ENCODE data around the gene THAP7. TPM values are rescaled to one million over a fixed set of nuclear protein-coding genes. Genes with fewer than 3 reads are reported as not detected.

Gene THAP7
- total and polyA plus RNA-seq, 9 of the 15 experiments (the other 6 are each of a cell fraction or from before 2014, with no cell fraction given): 7.9 to 263 (median 84.1) TPM

DNA sequence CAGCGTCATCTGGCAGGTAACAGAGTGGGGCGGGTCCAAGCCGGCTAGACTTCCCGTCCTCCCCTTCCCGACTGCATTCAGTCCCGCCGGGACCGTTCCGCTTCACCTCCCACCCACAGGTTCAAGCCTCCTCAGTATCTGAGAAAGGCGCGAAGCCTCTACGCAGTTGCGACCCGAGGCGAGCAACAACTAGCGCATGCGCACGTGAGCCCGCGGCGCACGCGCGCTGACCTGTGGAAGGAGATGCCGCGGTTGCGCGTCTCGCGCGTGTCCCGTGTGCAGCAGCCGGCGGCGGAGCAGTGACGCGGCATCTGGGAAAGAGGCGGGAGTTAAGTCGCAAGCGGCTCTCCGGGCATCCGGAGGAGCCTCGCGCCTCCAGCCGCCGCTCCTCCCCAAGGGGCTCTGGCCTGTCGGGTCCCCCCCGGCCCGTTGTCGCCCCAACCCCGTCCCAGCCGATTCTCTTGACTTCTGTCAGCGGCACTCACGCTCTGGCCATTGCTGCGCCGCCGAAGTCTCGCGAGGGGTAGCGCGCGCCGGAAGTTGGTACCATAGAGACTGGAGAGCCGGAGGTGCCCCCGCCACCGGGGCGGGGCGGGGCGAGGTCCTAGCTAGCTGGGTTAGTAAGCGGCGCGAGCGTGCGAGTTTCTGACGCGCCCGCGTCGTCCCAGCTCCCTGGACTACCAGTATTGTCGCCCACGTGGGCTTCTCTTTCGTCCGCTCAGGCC is at the start of gene THAP7 (continued):
- no peak for TF ChIP-seq ZNF121 (CRISPR knock-in tag; conservative IDR thresholded peaks at IDR 0.05)
- no peak for TF ChIP-seq RBM15 (IDR thresholded peaks at IDR 0.05; ENCODE audit: insufficient read depth, low read length)
- TF ChIP-seq ZNF696 (CRISPR knock-in tag; conservative IDR thresholded peaks at IDR 0.05): no peak
- peak; percentile 99 for TF ChIP-seq E2F3 (CRISPR knock-in tag; IDR thresholded peaks at IDR 0.05)
- TF ChIP-seq ZFP30 (CRISPR knock-in tag; IDR thresholded peaks at IDR 0.05; ENCODE audit: borderline replicate concordance): peak; percentile 30; the same call in 1 of the 2 replicates
- TF ChIP-seq, protein P1, sequence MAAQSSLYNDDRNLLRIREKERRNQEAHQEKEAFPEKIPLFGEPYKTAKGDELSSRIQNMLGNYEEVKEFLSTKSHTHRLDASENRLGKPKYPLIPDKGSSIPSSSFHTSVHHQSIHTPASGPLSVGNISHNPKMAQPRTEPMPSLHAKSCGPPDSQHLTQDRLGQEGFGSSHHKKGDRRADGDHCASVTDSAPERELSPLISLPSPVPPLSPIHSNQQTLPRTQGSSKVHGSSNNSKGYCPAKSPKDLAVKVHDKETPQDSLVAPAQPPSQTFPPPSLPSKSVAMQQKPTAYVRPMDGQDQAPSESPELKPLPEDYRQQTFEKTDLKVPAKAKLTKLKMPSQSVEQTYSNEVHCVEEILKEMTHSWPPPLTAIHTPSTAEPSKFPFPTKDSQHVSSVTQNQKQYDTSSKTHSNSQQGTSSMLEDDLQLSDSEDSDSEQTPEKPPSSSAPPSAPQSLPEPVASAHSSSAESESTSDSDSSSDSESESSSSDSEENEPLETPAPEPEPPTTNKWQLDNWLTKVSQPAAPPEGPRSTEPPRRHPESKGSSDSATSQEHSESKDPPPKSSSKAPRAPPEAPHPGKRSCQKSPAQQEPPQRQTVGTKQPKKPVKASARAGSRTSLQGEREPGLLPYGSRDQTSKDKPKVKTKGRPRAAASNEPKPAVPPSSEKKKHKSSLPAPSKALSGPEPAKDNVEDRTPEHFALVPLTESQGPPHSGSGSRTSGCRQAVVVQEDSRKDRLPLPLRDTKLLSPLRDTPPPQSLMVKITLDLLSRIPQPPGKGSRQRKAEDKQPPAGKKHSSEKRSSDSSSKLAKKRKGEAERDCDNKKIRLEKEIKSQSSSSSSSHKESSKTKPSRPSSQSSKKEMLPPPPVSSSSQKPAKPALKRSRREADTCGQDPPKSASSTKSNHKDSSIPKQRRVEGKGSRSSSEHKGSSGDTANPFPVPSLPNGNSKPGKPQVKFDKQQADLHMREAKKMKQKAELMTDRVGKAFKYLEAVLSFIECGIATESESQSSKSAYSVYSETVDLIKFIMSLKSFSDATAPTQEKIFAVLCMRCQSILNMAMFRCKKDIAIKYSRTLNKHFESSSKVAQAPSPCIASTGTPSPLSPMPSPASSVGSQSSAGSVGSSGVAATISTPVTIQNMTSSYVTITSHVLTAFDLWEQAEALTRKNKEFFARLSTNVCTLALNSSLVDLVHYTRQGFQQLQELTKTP (IDR thresholded peaks at IDR 0.05; ENCODE audit: low read depth in 1 of 2, partially characterized antibody in 2 of 2): no peak
- peak; percentile 71 for TF ChIP-seq MAFK (IDR thresholded peaks at IDR 0.05; ENCODE audit: low read length)
- TF ChIP-seq NR2F6 (CRISPR knock-in tag; IDR thresholded peaks at IDR 0.05): peak; percentile 87; the same call in 1 of the 2 replicates
- TF ChIP-seq, protein P2, sequence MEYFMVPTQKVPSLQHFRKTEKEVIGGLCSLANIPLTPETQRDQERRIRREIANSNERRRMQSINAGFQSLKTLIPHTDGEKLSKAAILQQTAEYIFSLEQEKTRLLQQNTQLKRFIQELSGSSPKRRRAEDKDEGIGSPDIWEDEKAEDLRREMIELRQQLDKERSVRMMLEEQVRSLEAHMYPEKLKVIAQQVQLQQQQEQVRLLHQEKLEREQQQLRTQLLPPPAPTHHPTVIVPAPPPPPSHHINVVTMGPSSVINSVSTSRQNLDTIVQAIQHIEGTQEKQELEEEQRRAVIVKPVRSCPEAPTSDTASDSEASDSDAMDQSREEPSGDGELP (CRISPR knock-in tag; IDR thresholded peaks at IDR 0.05; ENCODE audit: borderline replicate concordance): no peak
- TF ChIP-seq ZNF512 (tag; IDR thresholded peaks at IDR 0.05): no peak
- no peak for TF ChIP-seq GATA2 (CRISPR knock-in tag; IDR thresholded peaks at IDR 0.05)
- TF ChIP-seq KLF6 (CRISPR knock-in tag; IDR thresholded peaks at IDR 0.05; ENCODE audit: borderline replicate concordance): peak; percentile 89
- TF ChIP-seq, protein P3, sequence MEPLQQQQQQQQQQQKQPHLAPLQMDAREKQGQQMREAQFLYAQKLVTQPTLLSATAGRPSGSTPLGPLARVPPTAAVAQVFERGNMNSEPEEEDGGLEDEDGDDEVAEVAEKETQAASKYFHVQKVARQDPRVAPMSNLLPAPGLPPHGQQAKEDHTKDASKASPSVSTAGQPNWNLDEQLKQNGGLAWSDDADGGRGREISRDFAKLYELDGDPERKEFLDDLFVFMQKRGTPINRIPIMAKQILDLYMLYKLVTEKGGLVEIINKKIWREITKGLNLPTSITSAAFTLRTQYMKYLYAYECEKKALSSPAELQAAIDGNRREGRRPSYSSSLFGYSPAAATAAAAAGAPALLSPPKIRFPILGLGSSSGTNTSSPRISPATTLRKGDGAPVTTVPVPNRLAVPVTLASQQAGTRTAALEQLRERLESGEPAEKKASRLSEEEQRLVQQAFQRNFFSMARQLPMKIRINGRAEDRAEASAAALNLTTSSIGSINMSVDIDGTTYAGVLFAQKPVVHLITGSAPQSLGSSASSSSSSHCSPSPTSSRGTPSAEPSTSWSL (CRISPR knock-in tag; IDR thresholded peaks at IDR 0.05; ENCODE audit: borderline replicate concordance): peak; percentile 96
- TF ChIP-seq SIX5 (IDR thresholded peaks at IDR 0.05; ENCODE audit: borderline replicate concordance in 1 of 2, insufficient read depth in 1 of 2, low read depth in 1 of 2, low read length in 2 of 2): peak in 1 of 2 experiments; percentile 32; a peak in 2 of 4 replicates
- TF ChIP-seq TCF7L2 (IDR thresholded peaks at IDR 0.05; ENCODE audit: low read depth, low read length): no peak; the same call in 1 of the 2 replicates
- 0 out of 2 replicates have a peak, but pooled peaks have one; percentile 51 for TF ChIP-seq ARID3A (IDR thresholded peaks at IDR 0.05; ENCODE audit: borderline replicate concordance, low read depth, low read length)
